ENCODE data around the gene RFX7.

The RFX7 gene

GRCh38 chr15:56124391-56124790 lies 119.3 kb downstream of the RFX7 start:
- no peak for DNase-seq

GRCh38 chr15:56105855-56106254 lies 137.8 kb downstream of the RFX7 start:
- no peak for DNase-seq

GRCh38 chr15:56102441-56102840 lies 141.2 kb downstream of the RFX7 start:
- no peak for DNase-seq

- DNase-seq: no peak
These were observed 144.4 kb downstream of the RFX7 start for GRCh38 chr15:56099311-56099710.

- no peak for DNase-seq
These were observed 145.3 kb downstream of the RFX7 start for GRCh38 chr15:56098195-56098863.

- no peak for DNase-seq
These were observed 148.3 kb downstream of the RFX7 start for GRCh38 chr15:56095406-56095805.

GRCh38 chr15:56094171-56094570 lies 149.5 kb downstream of the RFX7 start:
- DNase-seq: no peak

- no peak for DNase-seq
These were observed 155.3 kb downstream of the RFX7 start for GRCh38 chr15:56088389-56088788.

GRCh38 chr15:56086566-56086965 lies 157.1 kb downstream of the RFX7 start:
- no peak for DNase-seq

GRCh38 chr15:56082263-56082761 lies 161.4 kb downstream of the RFX7 start:
- no peak for DNase-seq

GRCh38 chr15:56077081-56077480 lies 166.6 kb downstream of the RFX7 start:
- no peak for DNase-seq

GRCh38 chr15:56076640-56077039 lies 167.0 kb downstream of the RFX7 start:
- DNase-seq: no peak

- no peak for DNase-seq
These were observed 169.0 kb downstream of the RFX7 start for GRCh38 chr15:56074481-56075265.

- DNase-seq: no peak
These were observed 179.5 kb downstream of the RFX7 start for GRCh38 chr15:56064152-56064551.

- DNase-seq: no peak
These were observed 184.0 kb downstream of the RFX7 start for GRCh38 chr15:56059716-56060115.

- no peak for DNase-seq
These were observed 184.7 kb downstream of the RFX7 start for GRCh38 chr15:56058986-56059385.

- DNase-seq: no peak
These were observed 187.1 kb downstream of the RFX7 start for GRCh38 chr15:56056626-56057025.

- no peak for DNase-seq
These were observed 190.7 kb downstream of the RFX7 start for GRCh38 chr15:56053046-56053400.

- peak; percentile 23 for DNase-seq
These were observed 191.2 kb downstream of the RFX7 start for GRCh38 chr15:56052395-56053045.

GRCh38 chr15:56051676-56052075 lies 192.0 kb downstream of the RFX7 start:
- no peak for DNase-seq

GRCh38 chr15:56049577-56049976 lies 194.1 kb downstream of the RFX7 start:
- no peak for DNase-seq

- DNase-seq: no peak
These were observed 196.3 kb downstream of the RFX7 start for GRCh38 chr15:56047354-56047753.

- DNase-seq: no peak
These were observed 198.5 kb downstream of the RFX7 start for GRCh38 chr15:56045068-56045748.
